HG02759 (cell line): ENCODE data around the gene COPS6.

ENCODE experiments used
- ATAC-seq: cut with Tn5 transposase; IDR thresholded peaks from one replicate; pipeline ENCODE4 v1.9.1; 2021; ENCODE audit warnings: mild to moderate bottlenecking, moderate library complexity; ENCODE audit not compliant: unreplicated experiment

The COPS6 gene

DNA sequence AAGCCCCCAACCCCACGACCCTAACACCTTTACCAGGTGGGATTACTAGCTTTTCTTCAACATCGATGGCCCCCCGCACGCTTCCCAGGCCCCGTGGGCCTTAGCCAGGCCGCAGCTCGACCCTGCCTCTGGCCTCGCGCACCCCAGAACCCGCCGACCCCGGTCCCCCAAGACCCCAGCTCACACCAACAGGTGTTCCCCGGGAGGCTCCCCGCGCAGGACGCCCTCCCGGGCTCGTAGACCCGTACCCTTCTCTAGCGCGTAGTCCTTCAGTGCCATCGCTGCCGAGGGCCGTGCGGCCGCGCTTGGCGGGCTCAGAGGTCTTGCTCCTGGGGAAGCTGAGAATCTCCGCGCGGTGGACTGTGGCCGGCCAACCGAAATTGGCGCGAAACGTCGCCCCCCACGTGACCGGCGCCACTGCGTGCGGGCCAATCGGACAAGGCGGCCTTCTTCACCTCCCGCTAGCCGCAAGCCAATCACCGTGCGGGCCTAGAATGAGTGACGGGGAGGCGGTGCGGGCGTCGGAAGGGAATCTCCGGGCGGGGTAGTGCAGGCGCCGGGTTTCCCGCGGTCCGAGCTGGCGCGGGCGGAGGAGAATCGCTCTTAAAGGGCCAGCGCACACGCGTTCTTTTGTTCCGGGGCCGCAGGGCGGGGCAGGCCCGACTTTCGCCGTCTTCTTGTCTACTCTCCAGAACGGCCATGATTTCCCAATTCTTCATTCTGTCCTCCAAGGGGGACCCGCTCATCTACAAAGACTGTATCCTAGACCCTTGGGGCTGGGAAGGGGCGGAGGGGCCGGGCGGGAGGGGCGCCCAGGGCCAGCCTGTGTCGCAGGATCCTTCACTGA lies 12.5 kb downstream of the COPS6 start, which contains the start of the genes AP4M1 and MCM7:
AP4M1 (plus strand) TSS at position 628 of the 847 bp plus-strand sequence; CDS start at position 700, 72 bp downstream.
MCM7 (minus strand) TSS at position 382 of the 847 bp plus-strand sequence; CDS start at position 279, 103 bp downstream.
- peak; percentile 85 for ATAC-seq

DNA sequence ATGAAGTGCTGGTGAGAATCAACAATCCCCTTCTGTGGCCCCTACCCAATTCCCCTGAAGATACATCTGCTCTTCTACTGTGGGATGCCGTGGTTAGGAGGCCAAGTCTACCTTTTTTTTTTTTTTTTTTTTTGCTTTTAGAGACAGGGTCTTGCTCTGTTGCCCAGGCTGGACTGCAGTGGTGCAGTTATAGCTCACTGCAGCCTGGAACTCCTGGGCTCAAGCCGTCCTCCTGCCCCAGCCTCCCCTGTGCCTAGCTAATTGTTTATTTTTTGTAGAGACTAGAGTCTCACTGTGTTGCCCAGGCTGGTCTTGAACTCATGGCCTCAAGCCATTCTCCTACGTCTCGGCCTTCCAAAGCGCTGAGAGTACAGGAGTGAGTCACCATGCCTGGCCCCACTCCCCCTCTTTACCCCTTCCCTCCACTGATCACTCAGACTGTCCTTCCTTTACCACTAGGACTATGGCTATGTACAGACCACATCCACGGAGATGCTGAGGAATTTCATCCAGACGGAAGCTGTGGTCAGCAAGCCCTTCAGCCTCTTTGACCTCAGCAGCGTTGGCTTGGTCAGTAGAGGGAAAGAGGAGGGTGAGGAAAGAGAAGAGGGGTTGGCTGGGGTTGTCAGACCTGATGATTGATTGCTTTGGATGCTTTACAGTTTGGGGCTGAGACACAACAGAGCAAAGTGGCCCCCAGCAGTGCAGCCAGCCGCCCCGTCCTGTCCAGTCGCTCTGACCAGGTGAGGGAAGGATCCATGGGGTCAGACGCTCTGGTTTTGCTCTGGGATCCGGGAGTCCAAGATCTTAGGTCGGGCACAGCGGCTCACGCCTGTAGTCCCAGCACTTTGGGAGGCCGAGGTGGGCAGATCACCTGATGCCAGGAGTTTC lies 14.4 kb downstream of the COPS6 start:
- ATAC-seq: no peak

DNA sequence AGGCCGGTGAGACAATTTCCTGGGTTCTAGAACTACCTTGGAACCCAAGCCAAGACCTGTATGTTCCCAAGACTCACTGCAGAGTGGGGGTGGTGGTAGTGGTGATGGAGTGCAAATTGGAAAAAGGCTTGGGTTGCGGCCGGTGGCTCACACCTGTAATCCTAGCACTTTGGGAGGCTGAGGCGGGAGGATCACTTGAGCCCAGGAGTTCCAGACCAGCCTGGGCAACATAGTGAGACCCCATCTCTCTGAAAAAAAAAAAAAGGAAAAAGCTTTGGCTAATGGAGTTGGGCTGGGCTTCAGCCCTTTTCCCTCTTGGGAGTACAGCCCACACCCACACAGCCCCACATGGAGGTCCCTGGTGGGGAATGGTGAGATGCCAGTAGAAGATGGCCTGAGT lies 16.8 kb downstream of the COPS6 start:
- no peak for ATAC-seq

DNA sequence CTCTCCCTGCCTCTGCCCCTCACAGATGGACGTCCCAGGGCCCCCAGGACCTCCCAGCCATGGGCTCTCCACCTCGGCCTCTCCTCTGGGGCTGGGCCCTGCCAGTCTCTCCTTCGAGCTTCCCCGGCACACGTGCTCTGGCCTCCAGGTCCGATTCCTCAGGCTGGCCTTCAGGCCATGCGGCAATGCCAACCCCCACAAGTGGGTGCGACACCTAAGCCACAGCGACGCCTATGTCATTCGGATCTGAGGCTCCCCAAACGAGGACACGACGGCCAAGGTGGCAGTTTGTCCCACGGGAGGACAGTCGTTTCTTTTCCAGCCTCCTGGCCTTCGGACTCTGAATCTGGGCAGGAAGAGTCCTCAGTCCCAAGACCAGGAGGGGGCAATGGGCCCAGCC lies 17.9 kb downstream of the COPS6 start:
- ATAC-seq: no peak

DNA sequence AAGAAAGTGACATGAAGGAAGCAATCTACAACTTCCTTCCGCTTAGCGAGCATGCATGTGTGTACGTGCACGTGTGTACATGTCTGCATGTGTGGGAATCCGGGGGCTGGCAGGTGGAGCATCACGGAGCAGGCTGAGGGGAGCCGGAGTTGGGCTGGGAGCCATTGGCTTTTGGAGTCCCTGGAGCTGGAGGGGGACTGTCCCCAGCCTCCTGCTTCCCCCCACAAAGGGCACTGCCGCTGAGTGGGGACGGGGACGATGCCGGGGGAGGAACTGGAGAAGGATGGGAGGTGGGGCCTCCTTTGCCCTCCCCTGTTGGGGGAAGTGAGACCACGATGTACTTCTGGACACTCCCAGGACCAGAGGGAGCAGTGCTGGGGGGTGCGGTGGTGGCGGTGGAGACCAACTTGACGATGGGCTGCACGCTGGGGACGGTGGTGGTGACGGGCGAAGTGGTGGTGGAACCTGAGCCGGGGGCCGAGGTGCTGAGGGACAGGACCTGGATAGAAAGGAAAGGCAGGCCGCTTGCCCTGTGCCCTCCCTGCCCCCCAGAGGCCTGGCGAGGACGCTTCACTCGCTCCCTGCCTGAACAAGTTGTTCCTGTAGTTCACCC lies 18.5 kb downstream of the COPS6 start:
- no peak for ATAC-seq

DNA sequence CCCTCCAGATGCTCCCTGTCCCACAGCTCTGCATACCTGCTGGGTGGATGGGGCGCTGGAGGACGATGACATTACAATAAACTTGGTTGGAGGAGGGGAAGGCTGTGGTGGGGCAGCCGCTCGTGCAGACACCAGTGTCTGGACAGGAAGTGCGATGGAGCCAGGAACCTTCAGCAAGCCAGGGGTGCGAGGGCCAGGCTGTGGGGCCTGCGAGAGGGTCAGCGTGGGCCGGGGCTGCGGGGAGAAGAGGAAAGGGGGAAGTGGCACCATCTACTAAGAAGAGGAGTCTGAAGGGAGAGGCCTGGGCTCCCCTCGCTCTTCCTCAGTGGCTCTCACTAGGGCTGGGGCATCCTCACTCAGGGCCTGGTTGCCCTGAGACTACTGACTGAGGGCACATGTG lies 19.1 kb downstream of the COPS6 start:
- ATAC-seq: no peak

DNA sequence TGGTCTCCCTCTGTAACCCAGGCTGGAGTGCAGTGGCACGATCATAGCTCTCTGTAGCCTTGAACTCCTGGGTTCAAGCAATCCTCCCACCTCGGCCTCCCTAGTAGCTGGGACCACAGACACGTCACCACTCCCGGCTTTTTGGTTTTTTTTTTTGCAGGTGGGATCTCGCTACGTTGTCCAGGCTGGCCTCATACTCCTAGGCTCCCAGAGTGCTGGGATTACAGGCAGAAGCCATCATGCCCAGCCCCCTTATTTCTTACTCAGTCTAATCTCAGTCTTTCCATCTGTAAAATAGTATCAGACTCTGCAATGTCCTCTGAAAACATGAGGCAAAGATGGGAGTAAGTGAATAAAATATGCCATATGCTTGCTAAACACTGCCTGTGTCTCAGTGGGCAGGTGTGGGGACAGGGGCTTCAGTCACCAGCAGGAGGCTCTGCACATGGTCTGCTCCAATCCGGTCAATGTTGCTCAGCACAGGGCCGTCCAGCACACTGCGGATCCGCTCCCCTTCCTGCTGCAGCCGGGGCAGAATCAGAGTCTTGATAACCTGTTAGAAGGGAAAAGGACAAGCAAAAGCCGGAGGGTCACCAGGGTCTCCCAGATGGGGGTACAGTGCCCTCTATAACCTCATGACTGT lies 20.9 kb downstream of the COPS6 start:
- no peak for ATAC-seq

DNA sequence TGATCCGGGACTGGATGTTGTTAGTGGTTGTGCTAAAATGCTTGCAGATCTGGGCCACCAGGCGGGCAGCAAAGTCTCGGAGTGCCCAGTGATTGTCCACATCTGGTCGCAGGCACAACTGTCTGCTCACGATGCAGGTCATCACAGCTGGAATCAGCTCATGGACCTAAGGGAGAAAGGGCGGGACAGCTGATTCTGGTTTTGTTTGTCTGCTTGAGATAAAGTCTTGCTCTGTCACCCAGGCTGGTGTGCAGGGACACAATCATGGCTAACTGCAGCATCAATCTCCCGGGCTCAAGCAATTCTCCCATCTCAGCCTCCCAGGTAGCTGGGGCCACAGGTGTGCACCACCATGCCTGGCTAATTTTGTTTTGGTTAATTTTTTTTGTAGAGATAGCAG lies 22.4 kb downstream of the COPS6 start:
- no peak for ATAC-seq

DNA sequence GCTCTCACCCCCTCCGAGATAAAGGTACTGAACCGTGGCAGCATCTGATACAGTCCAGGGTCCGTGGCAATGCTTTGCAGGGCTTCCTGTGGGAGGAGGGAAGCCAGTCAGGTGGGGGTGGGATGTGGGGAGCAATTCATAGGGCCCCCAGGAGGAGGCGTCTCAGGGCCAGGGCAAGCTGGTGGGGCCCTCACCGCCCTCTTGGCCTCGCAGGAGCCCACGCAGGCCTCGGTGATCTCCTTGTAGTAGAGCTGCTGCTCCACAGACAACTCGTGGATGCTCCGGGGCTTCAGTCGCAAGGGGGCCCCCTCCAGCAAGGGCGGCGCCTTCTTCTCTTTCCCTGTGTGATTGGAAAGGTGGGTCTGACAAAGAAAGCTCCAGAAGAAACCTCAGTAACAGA lies 23.1 kb downstream of the COPS6 start:
- no peak for ATAC-seq

DNA sequence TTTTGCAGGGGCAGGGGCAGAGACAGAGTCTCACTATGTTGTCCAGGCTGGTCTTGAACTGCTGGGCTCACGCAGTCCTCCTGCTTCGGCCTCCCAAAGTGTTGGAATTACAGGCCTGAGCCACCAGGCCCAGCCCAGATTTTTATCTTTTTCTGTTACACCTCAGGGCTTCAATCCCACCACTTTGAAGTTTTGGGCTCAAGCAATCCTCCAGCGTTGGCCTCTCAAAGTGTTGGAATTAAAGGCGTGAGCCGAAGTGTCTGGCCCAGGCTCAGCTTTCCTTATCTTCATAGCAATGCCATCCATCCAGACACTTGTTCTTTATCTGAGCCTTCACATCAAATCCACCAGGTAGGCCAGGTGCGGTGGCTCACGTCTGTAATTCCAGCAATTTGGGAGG lies 26.3 kb downstream of the COPS6 start:
- ATAC-seq: no peak

DNA sequence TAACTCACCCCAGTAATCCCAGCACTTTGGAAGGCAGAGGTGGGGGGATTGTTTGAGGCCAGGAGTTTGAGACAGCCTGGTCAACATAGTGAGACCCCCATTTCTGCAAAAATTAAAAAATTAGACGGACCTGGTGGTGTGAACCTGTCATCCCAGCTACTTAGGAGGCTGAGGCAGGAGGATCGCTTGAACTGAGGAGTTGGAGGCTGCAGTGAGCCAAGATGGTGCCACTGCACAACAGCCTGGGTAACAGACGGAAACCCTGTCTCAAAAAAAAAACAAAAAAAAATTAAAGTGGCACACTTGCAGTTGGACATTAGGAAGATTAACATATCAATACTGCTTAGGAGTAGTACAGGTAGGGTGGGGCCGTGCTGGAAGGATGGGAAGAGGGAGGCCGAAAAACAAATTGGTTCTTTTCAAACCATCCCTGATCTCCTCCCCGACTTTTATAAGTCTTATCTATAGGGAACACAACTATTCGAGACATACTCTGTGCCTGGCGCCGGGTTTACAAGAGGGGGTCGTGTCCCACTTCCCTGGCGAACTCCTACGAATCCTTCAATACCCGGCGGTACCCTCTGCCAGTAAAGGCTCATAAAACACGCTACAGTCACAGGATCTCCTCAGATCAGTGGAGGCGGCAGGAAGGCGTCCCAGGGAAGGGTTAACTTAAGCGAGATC lies 29.8 kb downstream of the COPS6 start:
- ATAC-seq: no peak

DNA sequence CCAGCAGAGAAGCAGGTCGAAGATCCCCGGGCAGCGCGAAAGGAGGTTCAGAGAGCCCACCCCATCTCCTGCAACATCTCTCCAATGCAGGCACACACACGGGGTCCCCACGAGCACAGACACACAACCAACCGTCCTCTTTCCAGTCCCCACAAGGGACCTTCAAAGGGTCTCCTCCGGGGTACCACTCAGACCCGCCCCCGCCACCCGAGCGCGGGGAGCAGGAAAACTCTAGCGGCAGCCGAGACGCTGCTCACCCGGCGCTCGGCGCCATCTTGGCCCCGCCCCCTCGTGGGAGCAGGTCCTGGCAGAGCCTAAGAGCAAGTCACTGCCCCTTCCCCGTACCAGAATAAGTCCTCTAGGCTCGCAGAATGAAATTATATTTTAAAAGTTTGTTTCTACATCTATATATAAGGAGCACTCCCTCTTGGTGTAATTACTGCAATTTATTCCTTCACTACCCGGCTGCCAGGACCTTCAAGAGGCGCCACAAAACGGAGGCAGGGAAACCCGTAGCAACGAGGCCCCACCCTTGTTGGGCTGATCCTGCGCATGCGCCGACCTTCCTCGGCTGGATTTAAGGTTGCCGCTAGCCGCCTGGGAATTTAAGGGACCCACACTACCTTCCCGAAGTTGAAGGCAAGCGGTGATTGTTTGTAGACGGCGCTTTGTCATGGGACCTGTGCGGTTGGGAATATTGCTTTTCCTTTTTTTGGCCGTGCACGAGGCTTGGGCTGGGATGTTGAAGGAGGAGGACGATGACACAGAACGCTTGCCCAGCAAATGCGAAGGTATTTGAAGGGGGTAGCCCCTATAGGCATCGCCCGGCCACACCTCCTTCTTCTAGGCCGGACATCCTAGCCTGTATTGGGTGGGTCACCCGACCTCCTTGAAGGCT lies 30.6 kb downstream of the COPS6 start, which contains the start of the genes CNPY4 and TAF6:
CNPY4 (plus strand) TSS at position 563 of the 898 bp plus-strand sequence; CDS start at position 674, 111 bp downstream.
TAF6 (minus strand) TSS at position 287 of the 898 bp plus-strand sequence. CDS start 5,149 bp downstream, outside the sequence.
- ATAC-seq: peak; percentile 71

DNA sequence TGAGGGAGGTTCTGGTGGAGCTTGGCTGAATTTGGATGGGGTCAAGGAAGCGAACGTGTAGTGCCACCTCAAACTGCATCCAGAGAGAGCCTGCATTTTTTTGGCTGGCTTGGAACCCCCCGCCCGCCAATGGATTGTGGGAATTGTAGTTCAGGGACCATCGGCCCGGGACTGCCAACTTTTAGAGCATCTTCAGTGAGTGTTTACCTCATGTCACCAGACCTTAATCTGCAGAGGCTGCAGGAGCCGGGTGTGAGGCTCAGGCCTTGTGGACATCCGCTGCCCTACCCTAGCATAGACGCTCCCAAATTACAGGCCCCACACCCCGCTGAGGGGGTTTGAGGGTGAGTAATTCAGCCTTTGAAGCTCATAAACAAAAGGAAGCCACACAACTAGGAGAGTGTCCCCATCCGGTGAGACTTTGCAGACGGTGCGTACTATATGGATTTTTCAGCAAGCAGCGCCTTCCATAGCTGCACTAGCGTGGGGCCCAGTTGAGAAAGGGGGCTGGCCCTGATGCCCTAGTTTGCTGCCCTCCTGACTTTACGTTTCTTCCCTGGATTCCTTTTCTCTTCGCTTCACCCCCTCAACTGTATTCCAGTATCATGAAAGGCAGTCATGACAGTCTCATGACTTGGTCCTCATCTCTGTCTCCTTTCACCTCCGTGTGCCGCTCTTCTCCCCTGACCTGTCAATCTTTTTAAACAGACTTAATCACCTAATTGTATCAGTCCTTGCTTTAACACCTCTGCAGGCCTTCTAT lies 31.4 kb downstream of the COPS6 start:
- peak; percentile 31 for ATAC-seq

DNA sequence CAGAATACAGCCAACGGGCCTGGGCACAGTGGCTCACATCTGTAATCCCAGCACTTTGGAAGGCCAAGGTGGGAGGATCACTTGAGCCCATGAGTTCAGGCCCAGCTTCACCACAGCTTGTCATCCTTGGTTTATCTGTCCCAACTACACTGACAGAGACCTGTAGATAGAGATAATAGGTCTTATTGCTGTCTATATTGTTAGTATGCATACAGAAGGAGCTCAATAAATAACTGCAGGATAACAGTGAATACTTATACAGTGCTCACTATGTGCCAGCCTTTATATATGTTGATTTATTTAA lies 31.9 kb downstream of the COPS6 start:
- ATAC-seq: no peak

DNA sequence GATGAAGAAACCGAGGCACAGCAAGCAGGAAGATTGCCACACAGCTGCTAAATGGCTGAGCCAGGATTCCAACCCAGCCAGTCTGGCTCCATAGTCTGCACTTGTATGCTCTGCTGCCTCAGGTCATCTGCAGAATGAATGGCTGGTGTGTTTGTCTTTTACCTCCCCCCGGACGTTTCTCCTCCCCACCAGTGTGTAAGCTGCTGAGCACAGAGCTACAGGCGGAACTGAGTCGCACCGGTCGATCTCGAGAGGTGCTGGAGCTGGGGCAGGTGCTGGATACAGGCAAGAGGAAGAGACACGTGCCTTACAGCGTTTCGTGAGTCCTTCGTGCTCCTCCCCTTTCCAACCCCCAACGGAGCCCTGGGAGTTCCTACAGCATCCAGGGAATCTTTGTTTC lies 33.3 kb downstream of the COPS6 start:
- ATAC-seq: no peak

DNA sequence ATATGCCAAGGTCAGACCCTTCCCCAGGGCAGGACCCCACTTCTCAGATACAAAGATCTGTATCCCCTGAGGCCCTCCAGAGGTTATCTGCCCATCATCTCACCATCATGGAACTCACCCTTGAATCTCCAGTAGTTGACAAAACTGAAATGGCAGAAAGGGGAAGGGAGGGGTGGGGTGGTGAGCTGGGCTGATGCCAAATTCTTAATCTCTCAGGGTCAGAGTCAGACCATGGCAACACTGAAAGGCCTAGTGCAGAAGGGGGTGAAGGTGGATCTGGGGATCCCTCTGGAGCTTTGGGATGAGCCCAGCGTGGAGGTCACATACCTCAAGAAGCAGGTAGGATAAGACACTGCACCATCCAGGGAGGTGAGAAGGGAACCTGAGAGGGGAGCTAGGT lies 33.8 kb downstream of the COPS6 start:
- ATAC-seq: no peak

DNA sequence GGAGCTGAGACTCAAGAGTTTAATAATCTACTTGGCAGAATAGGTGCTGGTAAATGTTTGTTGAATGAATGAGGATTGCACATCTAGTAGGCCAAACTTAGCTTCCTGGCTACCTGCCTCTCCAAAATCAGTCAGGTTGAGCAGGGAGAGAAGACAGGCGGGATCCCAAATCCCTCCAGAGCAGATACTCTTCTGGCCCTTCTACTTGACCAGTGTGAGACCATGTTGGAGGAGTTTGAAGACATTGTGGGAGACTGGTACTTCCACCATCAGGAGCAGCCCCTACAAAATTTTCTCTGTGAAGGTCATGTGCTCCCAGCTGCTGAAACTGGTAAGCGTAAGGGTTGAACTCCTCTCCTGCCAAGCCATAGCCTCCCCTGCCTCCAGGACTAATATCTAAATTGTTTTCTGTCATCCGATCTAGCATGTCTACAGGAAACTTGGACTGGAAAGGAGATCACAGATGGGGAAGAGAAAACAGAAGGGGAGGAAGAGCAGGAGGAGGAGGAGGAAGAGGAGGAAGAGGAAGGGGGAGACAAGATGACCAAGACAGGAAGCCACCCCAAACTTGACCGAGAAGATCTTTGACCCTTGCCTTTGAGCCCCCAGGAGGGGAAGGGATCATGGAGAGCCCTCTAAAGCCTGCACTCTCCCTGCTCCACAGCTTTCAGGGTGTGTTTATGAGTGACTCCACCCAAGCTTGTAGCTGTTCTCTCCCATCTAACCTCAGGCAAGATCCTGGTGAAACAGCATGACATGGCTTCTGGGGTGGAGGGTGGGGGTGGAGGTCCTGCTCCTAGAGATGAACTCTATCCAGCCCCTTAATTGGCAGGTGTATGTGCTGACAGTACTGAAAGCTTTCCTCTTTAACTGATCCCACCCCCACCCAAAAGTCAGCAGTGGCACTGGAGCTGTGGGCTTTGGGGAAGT lies 35.8 kb downstream of the COPS6 start:
- ATAC-seq: no peak
